GM19467 (cell line): ENCODE measurements around the gene NPL.

ENCODE experiments used
- ATAC-seq: cut with Tn5 transposase; IDR thresholded peaks from one replicate; pipeline ENCODE4 v1.9.1; 2021; ENCODE audit warnings: mild to moderate bottlenecking, moderate library complexity; ENCODE audit not compliant: unreplicated experiment

NPL gene

DNA sequence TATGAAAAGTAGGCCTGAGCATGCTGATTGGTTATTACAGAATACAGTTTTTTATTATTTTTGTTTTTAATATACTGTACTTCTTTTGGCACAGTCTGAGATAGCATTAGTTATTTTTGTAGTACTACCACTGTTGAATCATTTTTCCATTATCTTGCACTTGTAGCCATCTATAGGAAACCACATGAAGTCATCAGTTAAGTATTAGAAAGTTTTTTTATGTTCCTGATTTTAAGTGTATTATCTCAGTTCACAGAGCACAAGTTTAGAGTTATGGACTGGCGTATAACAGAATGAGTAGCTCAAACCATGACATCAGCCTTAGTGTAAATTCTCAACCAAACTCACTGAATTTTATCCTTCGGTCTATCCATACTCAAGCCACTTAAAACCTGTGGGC is 72.4 kb downstream of the NPL start:
- ATAC-seq = no peak

DNA sequence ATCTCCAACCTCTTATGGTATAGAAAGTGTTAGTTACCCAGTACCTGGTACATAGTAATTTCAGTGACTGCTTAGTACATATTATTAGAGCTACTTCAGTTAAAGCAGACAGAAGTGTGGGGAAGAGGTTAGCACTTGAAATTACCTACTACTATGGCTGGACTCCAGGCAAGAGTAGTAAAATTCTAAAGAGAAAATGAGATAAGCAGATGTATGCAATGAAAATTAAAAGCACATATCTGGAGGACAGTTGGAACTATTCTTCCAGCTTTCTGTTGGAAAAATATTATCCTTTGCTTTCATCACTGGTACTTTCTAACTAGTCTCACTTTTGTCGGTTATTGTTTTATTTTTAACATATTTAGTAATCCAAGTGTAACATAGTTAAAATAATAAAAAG is 73.3 kb downstream of the NPL start:
- no peak for ATAC-seq

DNA sequence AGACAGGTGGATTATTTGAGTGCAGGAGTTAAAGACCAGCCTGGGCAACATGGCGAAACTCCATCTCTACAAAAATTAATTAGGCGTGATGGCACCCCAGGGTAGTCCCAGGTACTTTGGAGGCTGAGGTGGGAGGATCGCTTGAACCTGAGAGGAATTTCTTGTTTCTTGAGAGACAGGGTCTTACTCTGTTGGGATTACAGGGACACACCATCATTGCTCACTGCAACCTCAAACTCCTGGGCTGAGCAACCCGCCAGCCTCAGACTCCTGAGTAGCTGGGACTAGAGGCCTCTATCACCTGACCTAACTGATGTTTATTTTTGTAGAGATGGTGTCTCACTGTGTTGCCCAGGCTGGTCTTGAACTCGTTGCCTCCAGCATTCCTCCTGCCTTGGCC is 74.4 kb downstream of the NPL start:
- no peak for ATAC-seq

DNA sequence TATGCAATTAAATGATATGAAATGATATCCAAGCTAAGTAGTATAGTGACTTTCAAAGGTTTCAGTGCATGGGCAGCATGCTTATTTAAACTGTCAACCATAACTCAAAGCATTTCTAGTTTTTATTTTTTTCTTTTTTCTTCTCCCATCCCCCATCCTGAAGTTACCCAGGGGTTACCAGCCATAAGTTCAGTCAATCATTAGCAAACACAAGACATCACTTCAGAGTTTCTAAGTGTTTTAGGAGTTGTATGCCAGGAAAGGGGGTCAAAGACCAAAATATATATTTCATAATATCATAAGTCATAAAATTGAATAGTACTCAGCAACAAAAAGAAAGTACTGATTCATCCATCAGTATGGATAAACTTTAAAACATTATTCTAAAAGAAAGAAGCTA is 78.3 kb downstream of the NPL start:
- no peak for ATAC-seq

DNA sequence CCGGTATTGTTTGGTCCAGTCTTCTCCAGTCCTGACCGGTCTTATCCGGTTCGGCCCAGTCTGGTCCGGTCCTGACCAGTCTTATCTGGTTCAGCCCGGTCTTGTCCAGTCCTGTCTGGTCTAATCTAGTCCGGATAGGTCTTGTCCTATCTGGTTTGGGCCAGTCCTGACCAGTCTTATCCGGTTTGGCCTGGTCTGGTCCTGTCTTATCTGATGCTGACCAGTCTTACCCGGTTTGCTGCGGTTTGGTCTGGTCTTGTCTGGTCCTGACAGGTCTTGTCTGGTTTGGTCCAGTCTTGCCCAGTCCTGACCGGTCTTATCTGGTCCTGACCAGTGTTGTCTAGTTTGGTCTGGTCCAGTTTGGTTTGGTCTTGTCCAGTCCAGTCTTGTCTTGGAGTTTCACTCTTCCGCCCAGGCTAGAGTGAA is 79.7 kb downstream of the NPL start:
- no peak for ATAC-seq

DNA sequence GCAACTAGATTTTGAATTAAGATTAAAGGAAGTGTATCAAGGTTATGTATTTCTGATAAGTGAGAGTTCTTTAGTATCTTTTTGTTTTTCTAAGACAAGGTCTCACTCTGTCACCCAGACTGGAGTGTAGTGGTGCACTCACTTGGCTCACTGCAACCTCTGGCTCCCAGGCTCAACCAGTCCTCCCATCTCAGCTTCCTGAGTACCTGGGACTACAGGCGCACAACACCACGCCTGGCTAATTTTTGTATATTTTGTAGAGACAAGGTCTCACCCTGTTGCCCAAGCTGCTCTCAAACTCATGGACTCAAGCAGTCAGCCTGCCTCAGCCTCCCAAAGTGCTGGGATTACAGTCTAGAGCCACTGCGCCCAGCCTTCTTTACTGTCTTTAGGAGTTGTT is 83.3 kb downstream of the NPL start:
- no peak for ATAC-seq

DNA sequence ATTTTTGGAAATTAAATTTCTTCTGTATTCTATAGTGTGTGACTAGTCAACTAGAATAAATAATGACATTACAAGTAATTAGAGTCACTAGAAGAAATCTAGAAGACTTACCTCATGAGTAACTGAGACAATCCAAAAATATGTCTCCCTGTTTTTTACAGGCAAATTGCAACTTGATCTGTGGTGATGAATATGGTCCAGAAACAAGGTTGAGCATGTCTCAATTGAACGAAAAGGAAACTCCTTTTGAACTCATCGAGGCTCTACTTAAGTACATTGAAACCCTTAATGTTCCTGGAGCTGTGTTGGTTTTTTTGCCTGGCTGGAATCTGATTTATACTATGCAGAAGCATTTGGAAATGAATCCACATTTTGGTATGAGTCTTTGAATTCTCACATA is 86.3 kb downstream of the NPL start:
- no peak for ATAC-seq

DNA sequence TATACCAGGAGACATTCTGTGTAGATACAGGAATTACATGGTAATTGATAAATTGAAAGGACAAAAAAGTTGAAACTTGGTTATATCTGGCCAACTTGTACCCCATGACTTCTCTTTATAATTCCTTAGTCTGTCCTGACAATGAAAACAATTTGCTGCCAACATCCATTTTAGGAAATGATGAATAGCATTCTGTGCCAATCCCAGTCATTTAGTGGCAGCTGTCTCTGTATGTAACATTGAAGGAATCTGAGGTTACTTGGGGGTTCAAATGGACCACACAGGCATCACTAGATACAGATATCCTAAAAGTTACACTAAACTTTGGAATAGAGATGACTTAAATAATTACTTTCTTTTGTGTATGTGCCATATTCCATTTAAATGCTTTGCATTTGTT is 87.8 kb downstream of the NPL start:
- ATAC-seq = no peak

DNA sequence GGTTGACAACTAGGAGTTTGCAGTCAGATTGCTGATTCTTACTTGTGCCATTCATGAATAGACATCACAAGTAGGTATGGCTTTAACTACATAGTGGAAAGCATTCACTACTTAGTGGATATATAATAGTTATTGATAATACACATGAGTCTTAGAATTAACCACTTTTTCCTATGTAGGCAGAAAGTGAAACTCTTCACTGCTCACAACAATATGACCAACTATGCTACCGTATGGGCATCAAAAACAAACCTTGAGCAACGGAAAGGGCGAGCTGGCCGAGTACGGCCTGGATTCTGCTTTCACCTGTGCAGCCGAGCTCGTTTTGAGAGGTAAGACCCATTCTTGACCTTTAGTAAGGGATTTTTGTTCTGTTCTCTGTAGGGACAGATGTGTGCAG is 88.3 kb downstream of the NPL start:
- no peak for ATAC-seq
